Measurements from ENCODE around the gene RBP5.

Gene RBP5

GRCh38 chr12:7154901-7155470 is 26.3 kb upstream of the RBP5 start:
- Mint-ChIP-seq H3K36me3 (ENCODE audit: low read depth) (peaks cover under 1% of the 10 kb centered on the region), H3K27me3 (no peaks in the 10 kb centered on the region), H3K9me3 (no peaks in the 10 kb centered on the region), H3K4me1 (no peaks in the 10 kb centered on the region), H3K4me3 (no peak overlapping the region), H3K27ac (no peak overlapping the region)
- no peak for DNase-seq
- ATAC-seq, result no peak

GRCh38 chr12:7154042-7154441 is 25.4 kb upstream of the RBP5 start:
- no peaks in the 10 kb centered on the region for H3K27me3 Mint-ChIP-seq
- H3K9me3 Mint-ChIP-seq, result no peaks in the 10 kb centered on the region
- H3K27ac Mint-ChIP-seq, result no peak overlapping the region
- peaks cover 3% of the 10 kb centered on the region for H3K36me3 Mint-ChIP-seq (ENCODE audit: low read depth)
- ATAC-seq (no peak), DNase-seq (no peak)
- no peak overlapping the region for H3K4me3 Mint-ChIP-seq
- H3K4me1 Mint-ChIP-seq, result no peaks in the 10 kb centered on the region

- ATAC-seq, result no peak
- Mint-ChIP-seq H3K9me3 (no peaks in the 10 kb centered on the region), H3K27ac (no peak overlapping the region), H3K4me1 (no peaks in the 10 kb centered on the region), H3K4me3 (no peak overlapping the region), H3K36me3 (ENCODE audit: low read depth) (peaks cover 3% of the 10 kb centered on the region), H3K27me3 (no peaks in the 10 kb centered on the region)
- DNase-seq, result no peak
Measured at GRCh38 chr12:7152818-7153217, 24.1 kb upstream of the RBP5 start.

- no peak for DNase-seq
- Mint-ChIP-seq H3K27me3 (no peaks in the 10 kb centered on the region), H3K4me3 (no peak overlapping the region), H3K9me3 (no peaks in the 10 kb centered on the region), H3K36me3 (ENCODE audit: low read depth) (peaks cover 4% of the 10 kb centered on the region), H3K4me1 (no peaks in the 10 kb centered on the region), H3K27ac (no peak overlapping the region)
- no peak for ATAC-seq
Measured at GRCh38 chr12:7151532-7151931, 22.8 kb upstream of the RBP5 start.

- Mint-ChIP-seq H3K36me3 (ENCODE audit: low read depth) (peaks cover 6% of the 10 kb centered on the region), H3K27ac (no peak overlapping the region), H3K27me3 (no peaks in the 10 kb centered on the region), H3K9me3 (no peaks in the 10 kb centered on the region), H3K4me1 (no peaks in the 10 kb centered on the region), H3K4me3 (no peak overlapping the region)
- no peak for DNase-seq
- ATAC-seq, result no peak
Measured at GRCh38 chr12:7150841-7151240, 22.2 kb upstream of the RBP5 start.

- peaks cover 6% of the 10 kb centered on the region for H3K36me3 Mint-ChIP-seq (ENCODE audit: low read depth)
- ATAC-seq (no peak), DNase-seq (no peak)
- no peaks in the 10 kb centered on the region for H3K27me3 Mint-ChIP-seq
- no peak overlapping the region for H3K4me3 Mint-ChIP-seq
- no peaks in the 10 kb centered on the region for H3K4me1 Mint-ChIP-seq
- no peak overlapping the region for H3K27ac Mint-ChIP-seq
- no peaks in the 10 kb centered on the region for H3K9me3 Mint-ChIP-seq
Measured at GRCh38 chr12:7150356-7150755, 21.7 kb upstream of the RBP5 start.

- Mint-ChIP-seq H3K36me3 (ENCODE audit: low read depth) (peaks cover 8% of the 10 kb centered on the region), H3K4me3 (no peak overlapping the region)
Measured at GRCh38 chr12:7146906-7147305, 18.2 kb upstream of the RBP5 start.

GRCh38 chr12:7146228-7146627 is 17.5 kb upstream of the RBP5 start:
- DNase-seq (no peak), ATAC-seq (no peak)
- H3K4me1 Mint-ChIP-seq, result no peaks in the 10 kb centered on the region
- no peak overlapping the region for H3K27ac Mint-ChIP-seq
- H3K4me3 Mint-ChIP-seq, result no peak overlapping the region
- H3K27me3 Mint-ChIP-seq, result no peaks in the 10 kb centered on the region
- no peaks in the 10 kb centered on the region for H3K9me3 Mint-ChIP-seq
- peaks cover 11% of the 10 kb centered on the region for H3K36me3 Mint-ChIP-seq (ENCODE audit: low read depth)

More at GRCh38 chr12:7146906-7147305, 18.2 kb upstream of the RBP5 start:
- no peaks in the 10 kb centered on the region for H3K9me3 Mint-ChIP-seq
- no peak for DNase-seq
- H3K27me3 Mint-ChIP-seq, result no peaks in the 10 kb centered on the region
- no peak overlapping the region for H3K27ac Mint-ChIP-seq
- no peak for ATAC-seq
- no peaks in the 10 kb centered on the region for H3K4me1 Mint-ChIP-seq

GRCh38 chr12:7145671-7146070 is 17.0 kb upstream of the RBP5 start:
- no peak for ATAC-seq
- Mint-ChIP-seq H3K4me1 (no peaks in the 10 kb centered on the region), H3K9me3 (no peaks in the 10 kb centered on the region), H3K4me3 (no peak overlapping the region), H3K27me3 (no peaks in the 10 kb centered on the region), H3K27ac (no peak overlapping the region), H3K36me3 (ENCODE audit: low read depth) (peaks cover 11% of the 10 kb centered on the region)
- no peak for DNase-seq

GRCh38 chr12:7144414-7145120 is 15.9 kb upstream of the RBP5 start:
- ATAC-seq, result no peak
- Mint-ChIP-seq H3K27me3 (no peaks in the 10 kb centered on the region), H3K4me3 (no peak overlapping the region), H3K4me1 (no peaks in the 10 kb centered on the region), H3K9me3 (no peaks in the 10 kb centered on the region), H3K27ac (no peak overlapping the region), H3K36me3 (ENCODE audit: low read depth) (peaks cover 7% of the 10 kb centered on the region)
- no peak for DNase-seq

- H3K4me1 Mint-ChIP-seq, result no peaks in the 10 kb centered on the region
- no peak for DNase-seq
- H3K27me3 Mint-ChIP-seq, result no peaks in the 10 kb centered on the region
- no peak overlapping the region for H3K4me3 Mint-ChIP-seq
- H3K36me3 Mint-ChIP-seq (ENCODE audit: low read depth), result peaks cover 9% of the 10 kb centered on the region
- no peak overlapping the region for H3K27ac Mint-ChIP-seq
- no peaks in the 10 kb centered on the region for H3K9me3 Mint-ChIP-seq
- no peak for ATAC-seq
Measured at GRCh38 chr12:7143564-7143963, 14.9 kb upstream of the RBP5 start.

- ATAC-seq, result no peak
Measured at GRCh38 chr12:7142809-7143465, 14.2 kb upstream of the RBP5 start.

GRCh38 chr12:7142056-7142644 is 13.5 kb upstream of the RBP5 start:
- Mint-ChIP-seq H3K27ac (no peak overlapping the region), H3K4me1 (no peaks in the 10 kb centered on the region), H3K4me3 (no peak overlapping the region), H3K9me3 (no peaks in the 10 kb centered on the region), H3K27me3 (no peaks in the 10 kb centered on the region), H3K36me3 (ENCODE audit: low read depth) (peaks cover 12% of the 10 kb centered on the region)
- ATAC-seq (peak; percentile 86), DNase-seq (peak; percentile 64)

More at GRCh38 chr12:7142809-7143465, 14.2 kb upstream of the RBP5 start:
- no peaks in the 10 kb centered on the region for H3K4me1 Mint-ChIP-seq
- H3K36me3 Mint-ChIP-seq (ENCODE audit: low read depth), result peaks cover 12% of the 10 kb centered on the region
- no peaks in the 10 kb centered on the region for H3K9me3 Mint-ChIP-seq
- no peak for DNase-seq
- no peak overlapping the region for H3K27ac Mint-ChIP-seq
- no peak overlapping the region for H3K4me3 Mint-ChIP-seq
- H3K27me3 Mint-ChIP-seq, result no peaks in the 10 kb centered on the region

- no peak overlapping the region for H3K27ac Mint-ChIP-seq
- ATAC-seq, result no peak
Measured at GRCh38 chr12:7141351-7142005, 12.8 kb upstream of the RBP5 start.

More at GRCh38 chr12:7141351-7142005, 12.8 kb upstream of the RBP5 start:
- peaks cover 11% of the 10 kb centered on the region for H3K36me3 Mint-ChIP-seq (ENCODE audit: low read depth)
- DNase-seq, result no peak
- H3K27me3 Mint-ChIP-seq, result no peaks in the 10 kb centered on the region
- H3K4me1 Mint-ChIP-seq, result no peaks in the 10 kb centered on the region
- no peak overlapping the region for H3K4me3 Mint-ChIP-seq
- H3K9me3 Mint-ChIP-seq, result no peaks in the 10 kb centered on the region

Data from activated naive CD8-positive, alpha-beta T cell treated with anti-CD3 and anti-CD28 coated beads, Interleukin-2, amount 50 U/mL, for 24 hours (primary cell).